Measurements from ENCODE around the gene PLAAT2. TPM values are rescaled to one million over a fixed set of nuclear protein-coding genes. Genes with fewer than 3 reads are reported as not detected.
"Not testable (repeated sequence)": the region's sequence is repeated elsewhere in the genome, so short reads cannot be mapped to it uniquely, and the experiment has no call there.

PLAAT2 gene
- total and polyA plus RNA-seq, 3 donors from 2014 or later = 0.43 to 1.2 (median 0.66) TPM

DNA sequence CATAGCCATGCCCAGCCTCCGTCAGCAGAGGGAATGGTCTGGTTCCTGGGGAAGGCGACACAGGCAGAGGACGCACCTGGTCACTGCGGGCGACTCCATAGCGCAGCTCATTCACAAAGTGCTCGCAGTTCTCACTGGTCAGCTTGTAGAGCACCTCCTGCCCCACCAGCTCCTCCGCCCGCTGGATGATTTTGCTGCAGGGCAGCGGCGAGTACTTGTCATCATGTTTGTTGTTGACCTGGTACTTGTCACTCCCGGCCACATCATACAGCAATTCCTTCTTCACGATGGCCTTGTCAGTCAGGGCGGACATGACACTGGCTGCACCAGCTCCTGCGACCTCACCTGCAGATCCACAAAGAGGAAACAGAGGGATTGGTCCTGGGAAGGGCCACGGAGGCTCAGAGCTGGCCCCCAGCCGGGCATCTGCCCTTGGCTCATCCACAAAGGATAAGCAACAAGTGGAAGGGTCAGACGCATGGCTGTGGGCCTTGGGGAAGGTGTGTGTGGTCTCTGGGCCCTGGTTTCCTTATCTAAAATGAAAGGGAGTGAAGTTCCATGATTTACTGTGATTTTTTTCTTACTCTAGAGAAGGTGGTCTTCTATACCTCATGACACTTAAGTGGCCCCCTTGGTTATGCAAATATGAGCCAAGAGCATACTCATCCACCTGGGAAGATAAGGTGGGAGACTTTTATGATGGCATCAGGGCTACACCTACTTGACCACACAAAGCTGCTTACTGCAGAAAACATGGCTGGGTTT, 27.0 kb upstream of the PLAAT2 start:
- H3K27me3 ChIP-seq = no peaks in the 10 kb centered on the region
- H3K36me3 ChIP-seq (ENCODE audit: low read depth, missing control alignments) = no peaks in the 10 kb centered on the region
- peak; percentile 12 for DNase-seq
- TF ChIP-seq, protein P1, sequence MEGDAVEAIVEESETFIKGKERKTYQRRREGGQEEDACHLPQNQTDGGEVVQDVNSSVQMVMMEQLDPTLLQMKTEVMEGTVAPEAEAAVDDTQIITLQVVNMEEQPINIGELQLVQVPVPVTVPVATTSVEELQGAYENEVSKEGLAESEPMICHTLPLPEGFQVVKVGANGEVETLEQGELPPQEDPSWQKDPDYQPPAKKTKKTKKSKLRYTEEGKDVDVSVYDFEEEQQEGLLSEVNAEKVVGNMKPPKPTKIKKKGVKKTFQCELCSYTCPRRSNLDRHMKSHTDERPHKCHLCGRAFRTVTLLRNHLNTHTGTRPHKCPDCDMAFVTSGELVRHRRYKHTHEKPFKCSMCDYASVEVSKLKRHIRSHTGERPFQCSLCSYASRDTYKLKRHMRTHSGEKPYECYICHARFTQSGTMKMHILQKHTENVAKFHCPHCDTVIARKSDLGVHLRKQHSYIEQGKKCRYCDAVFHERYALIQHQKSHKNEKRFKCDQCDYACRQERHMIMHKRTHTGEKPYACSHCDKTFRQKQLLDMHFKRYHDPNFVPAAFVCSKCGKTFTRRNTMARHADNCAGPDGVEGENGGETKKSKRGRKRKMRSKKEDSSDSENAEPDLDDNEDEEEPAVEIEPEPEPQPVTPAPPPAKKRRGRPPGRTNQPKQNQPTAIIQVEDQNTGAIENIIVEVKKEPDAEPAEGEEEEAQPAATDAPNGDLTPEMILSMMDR (IDR thresholded peaks at IDR 0.05) = no peak
- no peak for TF ChIP-seq POLR2A (IDR thresholded peaks at IDR 0.05)
- H3K4me3 ChIP-seq = no peak overlapping the region
- no peaks in the 10 kb centered on the region for H3K4me1 ChIP-seq
- intact Hi-C loops (cut with DNase I; ENCODE audit: low total_unique reads) = no loop called here
- H3K9me3 ChIP-seq = no peaks in the 10 kb centered on the region
- WGBS, 2 donors = 91 to 95% methylated on average over 18 of the region's 18 CpGs
- H3K27ac ChIP-seq = no peak overlapping the region

DNA sequence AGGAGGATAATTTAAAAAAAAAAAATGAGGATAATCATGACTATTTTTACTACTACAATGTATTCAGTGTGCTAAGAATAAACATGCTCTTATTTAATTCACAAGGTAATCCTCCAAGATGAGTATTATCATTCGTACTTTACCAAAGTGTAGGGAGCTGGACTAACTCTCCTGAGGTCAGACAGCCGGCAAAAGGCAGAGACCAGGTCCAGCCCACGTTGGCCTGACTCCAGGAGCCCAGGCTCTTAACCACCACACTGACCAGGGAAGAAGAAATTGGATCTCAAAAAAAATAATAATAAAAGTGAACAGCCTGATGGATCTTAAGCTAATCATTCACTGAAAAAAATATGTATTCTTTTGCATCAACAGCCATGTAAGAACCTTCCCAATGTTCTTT, 25.8 kb upstream of the PLAAT2 start:
- Histone ChIP-seq H3K27me3 (no peaks in the 10 kb centered on the region), H3K27ac (no peak overlapping the region), H3K9me3 (no peaks in the 10 kb centered on the region), H3K4me3 (no peak overlapping the region), H3K36me3 (ENCODE audit: low read depth, missing control alignments) (no peaks in the 10 kb centered on the region), H3K4me1 (peaks cover 1% of the 10 kb centered on the region)
- TF ChIP-seq, protein P1 (IDR thresholded peaks at IDR 0.05) = no peak
- no peak for TF ChIP-seq POLR2A (IDR thresholded peaks at IDR 0.05)
- DNase-seq = peak; percentile 41
- intact Hi-C loops (cut with DNase I; ENCODE audit: low total_unique reads) = no loop called here
- 50 to 52% methylated on average over 3 of the region's 3 CpGs for WGBS, 2 donors

DNA sequence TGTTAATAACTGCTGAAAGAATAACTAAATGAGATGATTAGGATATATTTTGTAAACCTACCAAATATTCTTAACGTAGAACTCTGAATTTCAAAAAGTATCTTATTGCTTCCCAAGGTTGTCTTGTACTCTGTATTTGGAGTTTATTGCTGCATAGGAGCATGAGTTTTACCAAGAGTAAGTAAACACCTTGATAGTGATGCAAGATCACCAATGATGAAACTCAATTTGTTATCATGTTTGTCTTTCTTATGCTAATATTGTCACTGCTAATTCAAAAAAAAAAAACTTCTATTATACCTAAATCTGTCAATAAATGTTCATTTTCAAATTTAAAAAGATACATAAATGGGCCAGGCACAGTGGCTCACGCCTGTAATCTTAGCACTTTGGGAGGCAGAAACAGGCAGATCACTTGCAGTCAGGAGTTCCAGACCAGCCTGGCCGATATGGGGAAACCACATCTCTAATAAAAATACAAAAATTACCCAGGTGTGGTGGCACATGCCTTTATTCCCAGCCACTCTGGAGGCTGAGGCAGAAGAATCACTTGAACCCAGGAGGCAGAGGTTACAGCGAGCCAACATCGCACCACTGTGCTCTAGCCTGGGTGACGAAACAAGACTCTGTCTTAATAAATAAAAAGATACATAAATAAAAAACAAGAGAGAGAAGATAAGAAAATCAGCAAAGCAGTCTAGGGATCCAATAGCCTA, 23.4 kb upstream of the PLAAT2 start:
- DNase-seq = peak; percentile 8
- Histone ChIP-seq H3K27ac (no peak overlapping the region), H3K4me3 (no peak overlapping the region), H3K27me3 (no peaks in the 10 kb centered on the region), H3K9me3 (no peaks in the 10 kb centered on the region), H3K36me3 (ENCODE audit: low read depth, missing control alignments) (no peaks in the 10 kb centered on the region), H3K4me1 (peaks cover 7% of the 10 kb centered on the region)
- 76 to 84% methylated on average over 6 of the region's 6 CpGs for WGBS, 2 donors
- no peak for TF ChIP-seq POLR2A (IDR thresholded peaks at IDR 0.05)
- TF ChIP-seq, protein P1 (IDR thresholded peaks at IDR 0.05) = no peak
- intact Hi-C loops (cut with DNase I; ENCODE audit: low total_unique reads) = no loop called here

DNA sequence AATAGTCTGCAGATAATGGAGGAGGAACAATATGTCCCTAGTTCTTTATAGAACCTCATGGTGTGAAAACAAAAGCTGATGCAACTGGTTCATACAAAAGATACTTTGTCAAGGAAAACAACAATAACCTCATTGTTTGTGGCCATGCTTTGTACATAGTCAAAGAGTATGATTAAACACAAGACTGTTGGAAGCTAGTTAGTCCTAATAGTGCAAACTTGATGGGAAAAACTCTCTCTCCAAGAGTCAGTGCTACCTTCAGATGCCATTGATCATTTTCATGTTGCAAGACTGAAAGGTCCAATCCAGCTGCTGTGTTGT, 20.1 kb upstream of the PLAAT2 start:
- peak; percentile 9 for DNase-seq
- Histone ChIP-seq H3K27ac (peak overlapping the region; percentile 35 to 72), H3K27me3 (no peaks in the 10 kb centered on the region), H3K9me3 (no peaks in the 10 kb centered on the region), H3K36me3 (ENCODE audit: low read depth, missing control alignments) (no peaks in the 10 kb centered on the region), H3K4me1 (peaks cover 7% of the 10 kb centered on the region), H3K4me3 (no peak overlapping the region)
- TF ChIP-seq POLR2A (IDR thresholded peaks at IDR 0.05) = no peak
- intact Hi-C loops (cut with DNase I; ENCODE audit: low total_unique reads) = no loop called here

DNA sequence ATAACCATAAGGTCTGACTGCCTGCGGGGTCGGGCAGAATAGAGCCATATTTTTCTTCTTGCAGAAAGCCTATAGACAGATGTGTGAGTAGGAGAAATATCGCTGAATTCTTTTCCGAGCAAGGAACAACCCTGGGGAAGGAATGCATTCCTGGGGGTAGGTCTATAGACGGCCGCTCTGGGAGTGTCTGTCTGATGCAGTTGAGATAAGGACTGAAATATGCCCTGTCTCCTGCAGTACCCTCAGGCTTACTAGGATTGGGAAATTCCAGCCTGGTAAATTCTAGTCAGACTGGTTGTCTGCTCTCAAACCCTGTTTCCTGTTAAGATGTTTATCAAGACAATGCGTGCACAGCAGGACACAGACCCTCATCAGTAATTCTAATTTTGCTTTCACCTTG, 18.0 kb upstream of the PLAAT2 start:
- H3K4me3 ChIP-seq; H3K27me3 ChIP-seq; H3K4me1 ChIP-seq; H3K9me3 ChIP-seq; intact Hi-C loops (cut with DNase I; ENCODE audit: low total_unique reads); DNase-seq; H3K36me3 ChIP-seq (ENCODE audit: low read depth, missing control alignments): not testable (repeated sequence)
- peak overlapping the region in 1 of 2 donors; percentile 34 for H3K27ac ChIP-seq
- WGBS, 2 donors = 66 to 77% methylated on average over 7 of the region's 7 CpGs

DNA sequence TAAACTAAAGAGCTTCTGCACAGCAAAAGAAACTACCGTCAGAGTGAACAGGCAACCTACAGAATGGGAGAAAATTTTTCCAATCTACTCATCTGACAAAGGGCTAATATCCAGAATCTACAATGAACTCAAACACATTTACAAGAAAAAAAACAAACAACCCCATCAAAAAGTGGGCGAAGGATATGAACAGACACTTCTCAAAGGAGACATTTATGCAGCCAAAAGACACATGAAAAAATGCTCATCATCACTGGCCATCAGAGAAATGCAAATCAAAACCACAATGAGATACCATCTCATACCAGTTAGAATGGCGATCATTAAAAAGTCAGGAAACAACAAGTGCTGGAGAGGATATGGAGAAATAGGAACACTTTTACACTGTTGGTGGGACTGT, 15.7 kb upstream of the PLAAT2 start:
- H3K27ac ChIP-seq; intact Hi-C loops (cut with DNase I; ENCODE audit: low total_unique reads); H3K27me3 ChIP-seq; H3K36me3 ChIP-seq (ENCODE audit: low read depth, missing control alignments); DNase-seq; H3K9me3 ChIP-seq; H3K4me3 ChIP-seq: not testable (repeated sequence)
- H3K4me1 ChIP-seq = peaks cover 15% of the 10 kb centered on the region
- 94% methylated on average over 3 of the region's 3 CpGs for WGBS, 2 donors
